Stimulated activated naive CD4-positive, alpha-beta T cell treated with Interleukin-2 at 50 U/mL for 16 hours (primary cell): Measurements from ENCODE around the gene NOP14.
"Not testable (repeated sequence)": the region's sequence is repeated elsewhere in the genome, so short reads cannot be mapped to it uniquely, and the experiment has no call there.

Experiments used
- DNase-seq: peaks from one replicate; lab custom pipeline; 2025; lab: John Stamatoyannopoulos, UW

NOP14 gene

DNA sequence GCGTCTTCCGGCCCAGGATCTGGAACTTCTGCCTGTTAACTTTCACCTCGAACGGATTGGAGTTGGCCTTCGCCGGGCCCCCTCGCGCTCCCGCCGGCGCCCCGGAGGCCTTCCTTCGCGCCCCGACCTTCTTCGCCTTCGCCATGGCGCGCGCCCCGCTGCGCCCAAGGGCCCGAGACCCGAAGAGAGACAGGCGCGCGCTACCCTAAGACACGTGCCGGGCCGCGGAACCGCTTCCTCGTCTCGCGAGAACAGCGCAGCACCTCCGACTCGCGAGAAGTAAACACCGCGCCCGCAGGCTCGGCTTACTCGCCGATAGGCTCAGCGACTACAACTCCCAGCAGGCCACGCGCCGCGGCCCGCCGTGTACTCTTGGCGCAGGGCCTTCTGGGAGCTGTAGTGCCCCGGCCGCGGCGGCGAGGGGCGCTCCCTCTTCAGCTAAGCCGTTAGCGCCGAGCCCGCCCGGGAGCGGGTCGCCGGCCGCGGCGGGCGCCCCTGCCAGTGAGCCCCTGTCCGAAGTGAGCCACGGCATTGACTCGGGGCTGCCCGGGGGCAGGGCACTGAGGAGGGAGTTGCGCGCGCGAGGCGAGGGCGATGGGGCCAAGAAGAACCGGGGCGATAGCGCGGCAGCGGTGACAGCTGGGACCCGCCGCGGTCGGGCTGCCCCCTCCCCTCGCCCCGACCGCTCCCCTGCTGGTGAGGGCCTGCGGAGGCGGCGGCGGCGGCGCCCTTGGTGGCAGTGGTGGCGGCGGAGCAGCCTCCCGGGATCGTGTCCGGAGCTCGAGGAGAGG lies at the start of gene NOP14, which contains the start of gene GRK4:
Gene NOP14, minus strand, starts transcription at position 232 of the 791 bp plus-strand sequence. Its CDS starts 87 bp downstream, at position 145.
Gene GRK4, plus strand, starts transcription at position 397 of the 791 bp plus-strand sequence. CDS start 500 bp downstream, outside the sequence.
- peak; percentile 96 for DNase-seq

DNA sequence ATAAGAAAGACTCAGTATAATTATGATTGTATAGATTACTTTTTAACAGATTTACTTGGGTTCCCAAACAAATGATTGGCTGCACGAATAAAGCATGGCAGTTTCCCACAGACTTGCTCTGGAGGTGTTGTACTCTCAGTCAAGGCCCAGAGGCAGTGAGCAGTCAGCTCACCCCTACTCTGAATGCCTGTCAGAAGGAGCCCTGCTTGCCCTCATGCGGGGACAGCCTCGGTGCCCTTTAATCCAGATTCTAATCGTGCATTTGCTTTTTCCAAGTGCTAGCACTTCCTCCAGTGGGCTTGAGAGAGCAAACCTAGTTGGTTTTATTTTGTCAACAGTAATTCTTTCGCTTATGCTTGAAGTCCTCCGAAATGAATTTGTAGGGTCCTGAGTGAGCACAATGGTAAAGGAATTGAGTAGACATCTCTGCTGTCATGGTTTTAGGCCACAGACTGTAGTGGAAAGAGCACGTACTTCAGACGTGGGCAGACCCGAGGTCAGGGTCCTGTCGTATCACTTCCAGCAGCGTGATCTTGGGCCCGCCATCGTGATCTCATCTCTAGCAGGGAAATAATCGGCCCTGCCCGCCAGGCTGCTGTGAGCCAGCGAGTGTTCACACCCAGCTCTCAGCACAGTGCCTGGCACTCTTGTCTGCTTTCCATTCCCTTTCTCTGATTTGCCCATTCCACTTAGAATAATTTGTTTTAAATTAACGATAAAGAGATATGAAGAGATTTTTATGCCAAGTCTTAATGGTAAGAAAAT lies 48.4 kb upstream of the NOP14 start:
- DNase-seq = no peak

DNA sequence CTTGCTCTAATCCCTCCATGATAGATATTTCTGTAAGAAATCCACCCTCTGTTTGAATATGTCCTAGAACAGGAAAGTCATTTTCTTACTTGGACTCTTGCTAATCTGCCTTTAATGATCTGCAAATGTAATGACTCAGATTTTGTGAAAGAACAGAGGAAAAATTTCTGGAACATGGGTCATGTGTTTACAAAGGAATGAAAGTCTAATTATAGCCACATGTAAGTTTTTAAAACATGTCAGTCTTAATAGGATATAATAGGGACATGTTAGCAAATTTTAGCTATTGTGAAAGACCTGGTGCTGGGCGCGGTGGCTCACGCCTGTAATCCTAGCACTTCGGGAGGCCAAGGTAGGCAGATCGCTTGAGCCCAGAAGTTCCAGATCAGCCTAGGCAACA lies 47.8 kb upstream of the NOP14 start:
- DNase-seq = no peak

DNA sequence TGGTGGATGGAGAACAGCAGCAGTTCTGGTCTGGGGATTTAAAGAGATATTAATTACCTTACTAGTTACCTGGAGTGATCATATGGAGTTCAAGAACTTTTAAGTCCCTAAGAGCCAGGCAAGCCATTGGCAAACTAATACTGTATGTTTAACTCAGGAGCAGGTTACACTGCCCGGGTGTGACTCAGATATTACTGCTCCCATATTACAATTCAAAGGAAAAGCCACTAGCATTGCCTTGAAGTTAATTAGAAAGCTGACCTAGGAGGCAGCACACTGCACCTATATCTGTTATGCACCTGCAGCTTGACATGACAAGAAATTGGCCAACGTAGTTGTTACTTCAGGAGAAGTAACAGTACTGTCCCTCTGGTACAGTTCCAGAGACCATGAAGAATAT lies 47.4 kb upstream of the NOP14 start:
- DNase-seq = no peak

DNA sequence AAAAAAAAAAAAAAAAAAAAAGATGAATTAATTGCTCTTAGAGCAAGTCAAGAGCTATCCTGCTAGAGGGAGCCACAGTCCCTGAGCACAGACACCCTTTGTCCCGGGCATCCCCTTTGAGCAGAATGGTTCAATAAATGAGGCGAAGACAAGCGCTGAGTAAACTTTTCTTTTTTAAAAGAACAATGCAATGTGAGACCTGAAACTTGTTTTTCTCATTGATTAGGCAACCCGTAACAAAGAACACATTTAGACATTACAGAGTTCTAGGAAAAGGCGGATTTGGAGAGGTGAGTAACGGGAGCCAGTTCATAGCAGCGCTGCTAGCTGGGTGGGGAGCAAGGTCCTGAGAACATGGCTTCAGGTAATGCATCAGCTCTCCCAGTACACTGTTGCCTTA lies 46.2 kb upstream of the NOP14 start:
- peak; percentile 32 for DNase-seq

DNA sequence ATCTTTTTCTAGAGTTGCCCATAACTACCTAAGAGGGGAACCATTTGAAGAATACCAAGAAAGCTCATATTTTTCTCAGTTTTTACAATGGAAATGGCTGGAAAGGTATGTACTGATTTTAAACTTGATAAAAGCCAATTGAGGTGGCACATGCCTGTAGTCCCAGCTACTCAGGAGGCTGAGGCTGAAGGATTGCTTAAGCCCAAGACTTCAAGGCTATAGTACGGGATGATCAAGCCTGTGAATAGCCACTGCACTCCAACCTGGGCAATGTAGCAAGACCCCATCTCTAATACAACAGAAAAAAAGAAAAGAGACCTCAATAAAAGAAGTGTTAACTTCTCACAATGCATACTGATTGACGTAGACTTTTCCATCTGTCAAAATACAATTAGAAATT lies 44.5 kb upstream of the NOP14 start:
- no peak for DNase-seq

DNA sequence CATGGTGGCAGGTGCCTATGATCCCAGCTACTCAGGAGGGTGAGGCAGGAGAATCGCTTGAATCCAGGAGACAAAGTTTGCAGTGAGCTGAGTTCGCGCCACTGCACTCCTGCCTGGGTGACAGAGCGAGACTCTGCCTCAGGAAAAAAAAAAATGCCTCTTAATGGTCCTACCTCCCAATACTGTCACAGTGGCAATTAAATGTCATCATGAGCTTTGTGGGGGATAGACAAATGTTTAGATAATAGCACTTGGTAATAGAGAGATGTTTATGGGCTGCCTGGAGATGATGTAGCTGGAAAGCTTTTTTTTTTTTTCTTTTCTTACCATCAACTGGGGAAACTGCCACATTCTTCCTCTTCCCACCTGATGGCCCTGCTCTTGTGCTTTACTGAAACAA lies 33.2 kb upstream of the NOP14 start:
- no peak for DNase-seq

DNA sequence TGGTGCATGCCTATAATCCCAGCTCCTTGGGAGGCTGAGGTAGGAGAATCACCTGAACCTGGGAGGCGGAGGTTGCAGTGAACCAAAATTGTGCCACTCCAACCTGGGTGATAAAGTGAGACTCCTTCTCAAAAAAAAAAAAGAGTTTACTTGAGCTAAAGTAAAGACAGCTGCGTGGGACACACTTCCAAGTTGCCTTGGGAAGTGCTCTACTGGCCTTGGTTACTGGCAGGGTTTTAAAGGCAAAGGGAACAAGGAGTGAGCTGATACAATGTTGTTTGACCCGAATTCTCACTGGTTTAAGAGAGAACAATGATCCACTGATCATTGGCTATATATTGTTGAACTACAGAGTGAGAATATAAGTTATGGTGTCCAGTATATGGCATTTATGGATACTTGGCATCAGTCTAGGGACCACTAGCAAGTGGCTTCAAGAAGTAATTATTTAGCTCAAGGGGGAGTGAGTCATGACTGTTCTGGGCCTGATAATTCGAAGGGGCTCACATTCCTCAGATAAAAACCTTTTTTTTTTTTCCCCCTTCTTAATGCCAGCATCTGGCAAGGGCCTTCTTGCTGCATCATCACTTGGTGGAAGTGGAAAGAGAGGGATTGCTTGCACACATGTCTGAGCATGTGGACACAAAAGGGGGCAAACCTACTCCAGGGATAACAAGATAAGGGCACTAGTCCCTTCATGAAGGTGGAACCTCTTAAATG lies 32.5 kb upstream of the NOP14 start:
- DNase-seq = no peak

DNA sequence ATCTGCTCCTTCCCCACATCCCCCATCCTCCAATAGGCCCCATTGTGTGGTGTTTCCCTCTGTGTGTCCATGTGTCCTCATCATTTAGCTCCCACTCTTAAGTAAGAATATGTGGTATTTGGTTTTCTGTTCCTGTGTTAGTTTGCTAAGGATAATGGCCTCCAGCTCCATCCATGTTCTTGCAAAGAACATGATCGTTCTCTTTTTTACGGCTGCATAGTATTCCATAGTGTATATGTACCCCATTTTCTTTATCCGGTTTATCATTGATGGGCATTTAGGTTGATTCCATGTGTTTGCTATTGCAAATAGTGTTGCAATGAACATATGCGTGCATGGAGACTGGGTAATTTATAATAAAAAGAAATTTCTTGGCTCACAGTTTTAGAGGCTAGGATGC lies 31.7 kb upstream of the NOP14 start:
- no peak for DNase-seq

DNA sequence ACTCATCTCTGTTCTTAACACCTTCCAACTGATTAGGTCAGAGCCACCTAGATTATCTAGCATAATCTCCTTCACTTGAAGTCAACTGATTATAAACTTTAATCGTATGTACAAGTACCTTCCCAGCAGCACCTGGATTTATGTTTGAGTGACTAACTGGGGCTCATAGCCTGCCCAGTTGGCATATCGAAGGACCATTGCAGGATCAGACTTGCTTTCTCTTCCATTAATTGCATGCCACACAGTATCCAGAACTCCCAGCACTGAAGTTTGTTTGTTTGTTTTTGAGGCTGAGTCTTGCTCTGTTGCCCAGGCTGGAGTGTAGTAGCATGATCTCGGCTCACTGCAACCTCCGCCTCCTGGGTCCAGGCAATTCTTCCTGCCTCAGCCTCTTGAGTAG lies 28.0 kb upstream of the NOP14 start:
- no peak for DNase-seq

DNA sequence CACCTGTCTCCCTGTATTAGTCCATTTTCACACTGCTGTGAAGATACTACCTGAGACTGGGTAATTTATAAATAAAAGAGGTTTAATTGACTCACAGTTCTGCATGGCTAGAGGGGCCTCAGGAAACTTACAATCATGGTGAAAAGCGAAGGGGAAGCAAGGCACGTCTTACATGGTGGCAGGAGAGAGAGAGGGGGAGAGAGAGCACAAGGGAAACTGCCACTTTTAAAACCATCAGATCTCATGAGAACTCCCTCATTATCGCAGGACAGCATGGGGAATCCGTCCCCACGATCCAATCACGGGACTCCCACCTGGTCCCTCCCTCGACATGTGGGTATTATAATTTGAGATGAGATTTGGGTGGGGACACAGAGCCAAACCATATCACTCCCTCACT lies 20.5 kb upstream of the NOP14 start:
- not testable (repeated sequence) for DNase-seq

DNA sequence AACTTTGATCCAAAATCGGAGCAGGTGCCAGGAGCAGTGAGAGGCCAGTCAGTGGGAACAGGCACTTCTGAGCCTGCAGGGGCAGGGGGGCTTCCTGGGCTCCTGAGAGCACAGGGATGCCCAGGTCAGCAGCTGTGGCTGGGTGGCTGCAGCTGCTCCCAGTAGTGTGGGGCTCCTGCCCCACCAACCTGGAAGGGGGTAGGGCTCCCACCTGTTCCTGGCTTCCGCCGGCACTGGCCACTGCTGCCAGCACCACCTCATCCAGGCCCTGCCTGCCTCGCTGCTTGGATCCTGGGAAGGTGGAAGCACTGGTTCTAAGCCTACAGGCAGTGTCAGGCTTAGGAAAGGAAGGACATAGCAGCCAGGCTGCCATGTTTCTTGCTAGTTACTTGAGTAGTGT lies 18.8 kb upstream of the NOP14 start:
- no peak for DNase-seq

DNA sequence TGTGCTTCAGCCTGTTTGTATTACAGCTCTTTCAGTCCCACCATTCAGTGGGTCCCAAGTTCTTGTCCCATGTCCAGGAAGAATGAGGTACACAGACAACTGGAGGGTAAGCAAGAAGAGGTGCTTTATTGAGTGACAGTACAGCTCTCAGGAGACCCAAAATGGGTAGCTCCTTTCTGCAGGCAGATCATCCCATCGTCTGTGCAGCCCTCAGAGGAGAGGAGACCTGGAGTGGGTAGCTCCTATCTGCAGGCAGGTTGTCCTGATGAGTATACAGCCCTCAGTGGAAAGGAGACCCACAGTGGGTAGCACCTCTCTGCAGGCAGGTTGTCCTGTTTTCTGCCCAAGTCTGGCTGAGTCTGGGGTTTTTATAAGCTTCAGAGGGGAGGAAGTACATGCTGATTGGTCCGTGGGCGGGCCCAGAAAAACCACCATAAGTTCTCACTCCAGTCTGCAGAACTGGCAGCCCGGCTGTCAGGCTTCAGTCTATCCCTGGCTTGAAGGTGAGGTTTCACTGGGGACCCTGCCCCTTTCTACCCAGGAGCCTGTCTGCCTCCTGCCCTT lies 18.1 kb upstream of the NOP14 start:
- no peak for DNase-seq

DNA sequence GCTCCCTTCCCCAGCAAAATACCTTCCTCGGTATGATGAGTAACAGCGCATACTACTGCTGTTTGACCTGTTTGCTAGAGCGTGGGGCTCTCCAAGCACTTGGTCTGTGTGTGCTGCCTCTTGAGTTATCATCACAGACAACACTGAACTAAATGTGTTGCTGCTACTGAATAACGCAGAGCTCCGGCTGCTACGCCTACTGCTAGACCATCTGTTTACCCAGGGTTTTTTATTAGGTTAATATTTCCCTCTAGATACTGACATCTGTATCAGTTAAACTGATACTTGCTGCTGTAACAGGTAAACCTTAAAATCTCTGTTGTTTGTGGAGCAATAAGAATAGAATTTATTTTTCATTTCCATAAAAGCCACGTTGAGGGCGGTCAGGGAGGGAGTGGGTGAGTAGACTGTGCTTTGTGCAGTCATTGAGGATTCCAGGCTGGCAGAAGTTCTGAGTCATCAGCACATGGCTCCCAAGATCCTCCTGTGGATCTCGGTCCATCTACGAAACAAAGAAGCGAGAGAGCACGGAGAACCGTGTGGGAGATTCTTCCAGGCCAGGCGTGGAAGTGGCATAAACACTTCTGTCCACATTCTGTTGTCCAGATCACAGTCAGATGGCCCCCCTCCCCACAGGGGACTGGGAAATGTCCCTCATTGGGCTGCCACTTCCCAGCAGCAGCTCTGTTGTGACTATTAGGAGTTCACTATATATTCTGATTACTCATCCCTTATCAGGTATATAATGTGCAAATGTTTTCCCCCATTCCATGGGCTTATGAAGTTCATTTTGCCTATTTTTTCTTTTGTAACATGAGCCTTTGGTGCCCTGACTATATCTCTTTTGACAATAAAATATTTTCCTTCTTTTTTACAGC lies 14.2 kb upstream of the NOP14 start:
- DNase-seq = no peak

DNA sequence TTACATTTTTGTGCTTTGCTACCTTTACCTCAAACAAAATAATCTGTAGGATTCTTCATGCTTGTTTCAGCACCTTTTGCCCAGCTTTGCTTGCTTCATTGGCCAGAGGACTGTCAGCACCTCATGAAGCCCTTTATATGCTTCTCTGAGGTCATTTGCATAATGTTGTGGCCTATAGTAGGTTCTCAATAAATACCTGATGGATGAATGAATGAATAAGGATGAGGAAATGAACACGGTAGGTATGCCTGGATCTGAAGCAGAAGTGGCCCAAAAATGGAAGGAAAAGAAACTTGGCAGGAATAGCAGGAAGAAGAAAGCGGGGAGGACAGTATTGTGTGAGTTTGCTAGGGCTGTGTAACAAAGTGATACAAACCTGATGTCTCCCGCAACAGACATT lies 8.1 kb upstream of the NOP14 start:
- no peak for DNase-seq

DNA sequence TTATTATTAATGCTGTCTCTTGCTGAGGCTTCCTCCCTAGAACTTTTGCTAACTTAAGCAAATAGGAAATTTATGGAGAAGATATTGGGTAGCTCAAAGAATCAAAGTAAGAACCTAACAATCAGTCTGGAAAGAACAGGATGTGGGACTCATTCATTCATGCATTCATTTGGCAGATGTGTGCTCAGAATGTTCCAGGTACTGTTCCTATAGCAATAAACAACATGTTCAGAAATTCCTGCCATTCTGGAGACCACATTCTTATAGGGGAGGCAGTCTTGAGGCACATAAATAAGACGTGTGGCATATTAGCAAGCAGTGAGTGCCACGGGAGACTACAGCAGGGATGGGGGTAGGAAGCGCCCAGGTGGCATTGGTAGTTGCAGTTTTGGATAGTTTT lies 5.2 kb upstream of the NOP14 start:
- DNase-seq = no peak

DNA sequence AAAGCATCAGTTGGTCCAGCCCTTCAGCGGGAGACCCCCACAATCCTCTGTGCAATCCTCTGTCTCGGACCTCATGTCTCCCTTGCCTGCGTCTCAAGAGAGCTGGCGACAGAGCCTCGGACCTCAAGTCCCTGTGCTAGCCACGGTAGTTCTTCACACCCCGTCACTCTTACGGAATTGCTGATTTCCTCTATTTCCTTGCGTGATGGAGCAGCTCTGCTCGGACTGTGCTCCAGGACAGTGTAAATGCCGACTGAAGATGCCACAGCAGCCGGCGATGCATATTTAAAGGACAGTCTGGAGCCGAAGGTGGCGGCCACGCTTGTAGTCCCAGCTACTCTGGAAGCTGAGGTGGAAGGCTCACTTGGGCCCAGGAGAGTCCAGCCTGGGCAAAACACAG lies 2.1 kb upstream of the NOP14 start:
- no peak for DNase-seq

DNA sequence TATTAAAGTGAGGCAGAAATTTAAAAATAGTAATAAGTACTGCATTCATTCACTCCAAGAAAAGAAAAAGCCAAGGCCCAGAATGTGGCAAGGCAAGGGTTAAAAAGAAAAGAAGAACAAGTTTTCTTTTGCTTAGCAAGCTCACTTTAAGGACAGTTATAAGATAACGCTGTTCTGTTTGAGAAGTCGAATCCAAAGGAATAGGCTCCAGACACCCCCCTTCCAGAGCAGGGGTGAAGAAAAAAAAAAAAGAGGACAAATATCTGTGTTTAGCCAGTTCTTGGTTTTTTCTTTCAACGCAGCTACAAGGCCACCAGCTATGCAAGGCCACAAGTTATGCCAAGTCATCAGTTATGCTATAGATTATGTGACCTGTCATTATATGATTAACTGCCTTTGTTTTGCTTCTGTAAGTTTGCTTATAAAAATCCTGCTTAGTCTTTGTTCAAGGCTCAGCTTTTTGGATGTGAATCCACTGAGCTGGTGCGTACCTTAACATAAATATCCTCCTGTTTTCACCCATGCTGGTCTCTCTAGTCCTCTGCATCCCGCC lies 1.6 kb upstream of the NOP14 start:
- no peak for DNase-seq

DNA sequence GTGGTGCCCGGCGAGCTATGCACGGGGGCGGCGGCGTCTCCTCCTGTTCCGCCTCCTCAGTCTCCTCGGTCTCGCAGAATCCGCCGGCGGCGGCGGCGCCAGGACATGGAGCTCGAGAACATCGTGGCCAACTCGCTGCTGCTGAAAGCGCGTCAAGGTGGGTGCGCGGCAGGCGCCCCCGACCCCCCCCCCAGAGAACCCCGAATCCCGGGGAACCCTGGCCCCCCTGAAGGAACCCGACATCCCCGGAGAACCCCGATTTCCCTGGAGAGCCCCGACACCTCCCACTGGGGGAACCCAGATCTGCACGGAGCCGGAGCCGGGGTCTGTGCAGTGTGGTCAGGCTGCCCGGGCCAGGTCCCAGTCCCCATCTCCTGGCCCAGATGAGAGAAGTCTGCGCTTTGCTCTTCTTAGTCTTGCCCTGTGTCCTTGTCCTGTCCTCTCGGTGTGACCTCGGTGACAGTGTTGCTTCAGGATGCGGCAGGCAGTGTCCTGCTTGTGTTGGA lies 813 bp upstream of the NOP14 start:
- DNase-seq = no peak

DNA sequence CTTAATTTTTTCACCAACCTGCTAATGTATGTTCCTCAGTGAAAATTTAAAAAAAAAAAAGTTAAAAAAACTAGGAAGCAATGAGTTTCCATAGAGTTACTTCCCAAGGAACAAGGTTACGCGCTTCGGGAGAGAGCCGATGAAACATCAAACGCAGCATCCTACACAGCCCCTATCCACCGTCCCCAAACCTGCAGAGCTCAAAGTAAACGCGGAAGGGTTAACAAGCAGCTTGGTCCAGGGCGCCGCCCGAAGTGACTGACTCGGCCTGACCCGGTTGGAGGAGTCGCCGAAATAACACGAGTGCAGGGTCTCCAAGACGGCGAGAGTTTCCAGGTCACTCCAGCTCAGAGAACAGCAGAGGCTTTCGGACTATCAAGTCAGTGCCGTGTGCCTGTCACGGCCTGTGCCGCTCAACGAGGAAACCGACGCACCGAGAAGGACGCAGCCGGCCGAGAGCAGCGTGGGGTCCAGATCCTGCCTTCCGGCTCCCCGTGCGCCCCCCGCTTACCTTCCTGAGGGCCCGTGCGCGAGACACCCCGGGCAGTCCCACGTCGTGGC lies 512 bp downstream of the NOP14 start:
- no peak for DNase-seq
